Measurements from ENCODE around the gene DDX54.

The DDX54 gene

GRCh38 chr12:113130457-113131135, 54.7 kb downstream of the DDX54 start:
- H3K79me2 ChIP-seq (ENCODE audit: low read length): no peaks in the 10 kb centered on the region
- H3K4me1 ChIP-seq (ENCODE audit: low read length): peaks cover 21% of the 10 kb centered on the region
- peak overlapping the region; percentile 4; the same call in 1 of the 2 replicates for H3K9ac ChIP-seq (ENCODE audit: low read length)
- TF ChIP-seq, protein P1, sequence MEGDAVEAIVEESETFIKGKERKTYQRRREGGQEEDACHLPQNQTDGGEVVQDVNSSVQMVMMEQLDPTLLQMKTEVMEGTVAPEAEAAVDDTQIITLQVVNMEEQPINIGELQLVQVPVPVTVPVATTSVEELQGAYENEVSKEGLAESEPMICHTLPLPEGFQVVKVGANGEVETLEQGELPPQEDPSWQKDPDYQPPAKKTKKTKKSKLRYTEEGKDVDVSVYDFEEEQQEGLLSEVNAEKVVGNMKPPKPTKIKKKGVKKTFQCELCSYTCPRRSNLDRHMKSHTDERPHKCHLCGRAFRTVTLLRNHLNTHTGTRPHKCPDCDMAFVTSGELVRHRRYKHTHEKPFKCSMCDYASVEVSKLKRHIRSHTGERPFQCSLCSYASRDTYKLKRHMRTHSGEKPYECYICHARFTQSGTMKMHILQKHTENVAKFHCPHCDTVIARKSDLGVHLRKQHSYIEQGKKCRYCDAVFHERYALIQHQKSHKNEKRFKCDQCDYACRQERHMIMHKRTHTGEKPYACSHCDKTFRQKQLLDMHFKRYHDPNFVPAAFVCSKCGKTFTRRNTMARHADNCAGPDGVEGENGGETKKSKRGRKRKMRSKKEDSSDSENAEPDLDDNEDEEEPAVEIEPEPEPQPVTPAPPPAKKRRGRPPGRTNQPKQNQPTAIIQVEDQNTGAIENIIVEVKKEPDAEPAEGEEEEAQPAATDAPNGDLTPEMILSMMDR (IDR thresholded peaks at IDR 0.05; ENCODE audit: low read depth, low read length): peak; percentile 55
- TF ChIP-seq EZH2phosphoT487 (IDR thresholded peaks at IDR 0.05; ENCODE audit: low read depth): no peak
- no peaks in the 10 kb centered on the region for H3K27me3 ChIP-seq (ENCODE audit: low read depth, low read length)
- peak overlapping the region; percentile 67 for H2AFZ ChIP-seq (ENCODE audit: low read depth, low read length)
- H3K4me2 ChIP-seq (ENCODE audit: low read length): peak overlapping the region; percentile 66
- H4K20me1 ChIP-seq (ENCODE audit: insufficient read depth, low read length): no peaks in the 10 kb centered on the region
- peak overlapping the region; percentile 55 for H3K4me3 ChIP-seq (ENCODE audit: low read length)
- H3K27ac ChIP-seq (ENCODE audit: low read length): no peak overlapping the region
- H3K36me3 ChIP-seq (replicated peaks; ENCODE audit: low read depth, low read length): no peaks in the 10 kb centered on the region
- H3K9me3 ChIP-seq (ENCODE audit: insufficient read depth, low read length): no peaks in the 10 kb centered on the region

GRCh38 chr12:113129664-113130456, 55.4 kb downstream of the DDX54 start:
- Histone ChIP-seq H3K27ac (ENCODE audit: low read length) (no peak overlapping the region), H2AFZ (ENCODE audit: low read depth, low read length) (peak overlapping the region; percentile 67), H3K79me2 (ENCODE audit: low read length) (no peaks in the 10 kb centered on the region), H3K9ac (ENCODE audit: low read length) (no peak overlapping the region), H3K4me1 (ENCODE audit: low read length) (peaks cover 21% of the 10 kb centered on the region), H3K36me3 (replicated peaks; ENCODE audit: low read depth, low read length) (no peaks in the 10 kb centered on the region), H3K4me3 (ENCODE audit: low read length) (peak overlapping the region; percentile 55; the same call in 1 of the 2 replicates), H3K9me3 (ENCODE audit: insufficient read depth, low read length) (no peaks in the 10 kb centered on the region), H3K27me3 (ENCODE audit: low read depth, low read length) (no peaks in the 10 kb centered on the region), H3K4me2 (ENCODE audit: low read length) (peak overlapping the region; percentile 66), H4K20me1 (ENCODE audit: insufficient read depth, low read length) (no peaks in the 10 kb centered on the region)
- TF ChIP-seq, protein P1 (IDR thresholded peaks at IDR 0.05; ENCODE audit: low read depth, low read length): no peak
- no peak for TF ChIP-seq EZH2phosphoT487 (IDR thresholded peaks at IDR 0.05; ENCODE audit: low read depth)

- peaks cover 21% of the 10 kb centered on the region for H3K4me1 ChIP-seq (ENCODE audit: low read length)
- H3K79me2 ChIP-seq (ENCODE audit: low read length): no peaks in the 10 kb centered on the region
- H3K9me3 ChIP-seq (ENCODE audit: insufficient read depth, low read length): no peaks in the 10 kb centered on the region
- H3K4me3 ChIP-seq (ENCODE audit: low read length): no peak overlapping the region
- H3K9ac ChIP-seq (ENCODE audit: low read length): no peak overlapping the region
- no peak overlapping the region for H3K27ac ChIP-seq (ENCODE audit: low read length)
- peak overlapping the region; percentile 30; the same call in 1 of the 2 replicates for H3K4me2 ChIP-seq (ENCODE audit: low read length)
- TF ChIP-seq, protein P1 (IDR thresholded peaks at IDR 0.05; ENCODE audit: low read depth, low read length): no peak
- TF ChIP-seq EZH2phosphoT487 (IDR thresholded peaks at IDR 0.05; ENCODE audit: low read depth): no peak
- H2AFZ ChIP-seq (ENCODE audit: low read depth, low read length): no peak overlapping the region
- no peaks in the 10 kb centered on the region for H3K27me3 ChIP-seq (ENCODE audit: low read depth, low read length)
- no peaks in the 10 kb centered on the region for H3K36me3 ChIP-seq (replicated peaks; ENCODE audit: low read depth, low read length)
- no peaks in the 10 kb centered on the region for H4K20me1 ChIP-seq (ENCODE audit: insufficient read depth, low read length)
Measured at GRCh38 chr12:113128802-113129663, 56.2 kb downstream of the DDX54 start.
